ENCODE measurements around the gene ASTN2. TPM values are rescaled to one million over a fixed set of nuclear protein-coding genes. Genes with fewer than 3 reads are reported as not detected.

Gene ASTN2
- total and polyA plus RNA-seq, 2 experiments from 2014 or later, result 7.0 to 24.6 TPM

- H3K4me2 ChIP-seq, result no peak overlapping the region
- Mint-ChIP-seq H3K36me3 (ENCODE audit: low read depth) (no peaks in the 10 kb centered on the region), H3K4me1 (peaks cover 15% of the 10 kb centered on the region), H3K9me3 (no peaks in the 10 kb centered on the region), H3K4me3 (no peak overlapping the region), H3K27ac (no peak overlapping the region), H3K27me3 (ENCODE audit: insufficient read depth, low read depth, poor library complexity) (peaks cover 5% of the 10 kb centered on the region)
- H3K27me3 ChIP-seq (ENCODE audit: insufficient read depth), result no peaks in the 10 kb centered on the region
- no peak for DNase-seq (ENCODE audit: low spot score)
- H3K4me3 ChIP-seq, result no peak overlapping the region
- no peak for TF ChIP-seq ZNF114 (CRISPR knock-in tag; IDR thresholded peaks at IDR 0.05)
- TF ChIP-seq, protein P1, sequence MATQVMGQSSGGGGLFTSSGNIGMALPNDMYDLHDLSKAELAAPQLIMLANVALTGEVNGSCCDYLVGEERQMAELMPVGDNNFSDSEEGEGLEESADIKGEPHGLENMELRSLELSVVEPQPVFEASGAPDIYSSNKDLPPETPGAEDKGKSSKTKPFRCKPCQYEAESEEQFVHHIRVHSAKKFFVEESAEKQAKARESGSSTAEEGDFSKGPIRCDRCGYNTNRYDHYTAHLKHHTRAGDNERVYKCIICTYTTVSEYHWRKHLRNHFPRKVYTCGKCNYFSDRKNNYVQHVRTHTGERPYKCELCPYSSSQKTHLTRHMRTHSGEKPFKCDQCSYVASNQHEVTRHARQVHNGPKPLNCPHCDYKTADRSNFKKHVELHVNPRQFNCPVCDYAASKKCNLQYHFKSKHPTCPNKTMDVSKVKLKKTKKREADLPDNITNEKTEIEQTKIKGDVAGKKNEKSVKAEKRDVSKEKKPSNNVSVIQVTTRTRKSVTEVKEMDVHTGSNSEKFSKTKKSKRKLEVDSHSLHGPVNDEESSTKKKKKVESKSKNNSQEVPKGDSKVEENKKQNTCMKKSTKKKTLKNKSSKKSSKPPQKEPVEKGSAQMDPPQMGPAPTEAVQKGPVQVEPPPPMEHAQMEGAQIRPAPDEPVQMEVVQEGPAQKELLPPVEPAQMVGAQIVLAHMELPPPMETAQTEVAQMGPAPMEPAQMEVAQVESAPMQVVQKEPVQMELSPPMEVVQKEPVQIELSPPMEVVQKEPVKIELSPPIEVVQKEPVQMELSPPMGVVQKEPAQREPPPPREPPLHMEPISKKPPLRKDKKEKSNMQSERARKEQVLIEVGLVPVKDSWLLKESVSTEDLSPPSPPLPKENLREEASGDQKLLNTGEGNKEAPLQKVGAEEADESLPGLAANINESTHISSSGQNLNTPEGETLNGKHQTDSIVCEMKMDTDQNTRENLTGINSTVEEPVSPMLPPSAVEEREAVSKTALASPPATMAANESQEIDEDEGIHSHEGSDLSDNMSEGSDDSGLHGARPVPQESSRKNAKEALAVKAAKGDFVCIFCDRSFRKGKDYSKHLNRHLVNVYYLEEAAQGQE (IDR thresholded peaks at IDR 0.05; ENCODE audit: unreplicated experiment), result no peak
- TF ChIP-seq, protein P2, sequence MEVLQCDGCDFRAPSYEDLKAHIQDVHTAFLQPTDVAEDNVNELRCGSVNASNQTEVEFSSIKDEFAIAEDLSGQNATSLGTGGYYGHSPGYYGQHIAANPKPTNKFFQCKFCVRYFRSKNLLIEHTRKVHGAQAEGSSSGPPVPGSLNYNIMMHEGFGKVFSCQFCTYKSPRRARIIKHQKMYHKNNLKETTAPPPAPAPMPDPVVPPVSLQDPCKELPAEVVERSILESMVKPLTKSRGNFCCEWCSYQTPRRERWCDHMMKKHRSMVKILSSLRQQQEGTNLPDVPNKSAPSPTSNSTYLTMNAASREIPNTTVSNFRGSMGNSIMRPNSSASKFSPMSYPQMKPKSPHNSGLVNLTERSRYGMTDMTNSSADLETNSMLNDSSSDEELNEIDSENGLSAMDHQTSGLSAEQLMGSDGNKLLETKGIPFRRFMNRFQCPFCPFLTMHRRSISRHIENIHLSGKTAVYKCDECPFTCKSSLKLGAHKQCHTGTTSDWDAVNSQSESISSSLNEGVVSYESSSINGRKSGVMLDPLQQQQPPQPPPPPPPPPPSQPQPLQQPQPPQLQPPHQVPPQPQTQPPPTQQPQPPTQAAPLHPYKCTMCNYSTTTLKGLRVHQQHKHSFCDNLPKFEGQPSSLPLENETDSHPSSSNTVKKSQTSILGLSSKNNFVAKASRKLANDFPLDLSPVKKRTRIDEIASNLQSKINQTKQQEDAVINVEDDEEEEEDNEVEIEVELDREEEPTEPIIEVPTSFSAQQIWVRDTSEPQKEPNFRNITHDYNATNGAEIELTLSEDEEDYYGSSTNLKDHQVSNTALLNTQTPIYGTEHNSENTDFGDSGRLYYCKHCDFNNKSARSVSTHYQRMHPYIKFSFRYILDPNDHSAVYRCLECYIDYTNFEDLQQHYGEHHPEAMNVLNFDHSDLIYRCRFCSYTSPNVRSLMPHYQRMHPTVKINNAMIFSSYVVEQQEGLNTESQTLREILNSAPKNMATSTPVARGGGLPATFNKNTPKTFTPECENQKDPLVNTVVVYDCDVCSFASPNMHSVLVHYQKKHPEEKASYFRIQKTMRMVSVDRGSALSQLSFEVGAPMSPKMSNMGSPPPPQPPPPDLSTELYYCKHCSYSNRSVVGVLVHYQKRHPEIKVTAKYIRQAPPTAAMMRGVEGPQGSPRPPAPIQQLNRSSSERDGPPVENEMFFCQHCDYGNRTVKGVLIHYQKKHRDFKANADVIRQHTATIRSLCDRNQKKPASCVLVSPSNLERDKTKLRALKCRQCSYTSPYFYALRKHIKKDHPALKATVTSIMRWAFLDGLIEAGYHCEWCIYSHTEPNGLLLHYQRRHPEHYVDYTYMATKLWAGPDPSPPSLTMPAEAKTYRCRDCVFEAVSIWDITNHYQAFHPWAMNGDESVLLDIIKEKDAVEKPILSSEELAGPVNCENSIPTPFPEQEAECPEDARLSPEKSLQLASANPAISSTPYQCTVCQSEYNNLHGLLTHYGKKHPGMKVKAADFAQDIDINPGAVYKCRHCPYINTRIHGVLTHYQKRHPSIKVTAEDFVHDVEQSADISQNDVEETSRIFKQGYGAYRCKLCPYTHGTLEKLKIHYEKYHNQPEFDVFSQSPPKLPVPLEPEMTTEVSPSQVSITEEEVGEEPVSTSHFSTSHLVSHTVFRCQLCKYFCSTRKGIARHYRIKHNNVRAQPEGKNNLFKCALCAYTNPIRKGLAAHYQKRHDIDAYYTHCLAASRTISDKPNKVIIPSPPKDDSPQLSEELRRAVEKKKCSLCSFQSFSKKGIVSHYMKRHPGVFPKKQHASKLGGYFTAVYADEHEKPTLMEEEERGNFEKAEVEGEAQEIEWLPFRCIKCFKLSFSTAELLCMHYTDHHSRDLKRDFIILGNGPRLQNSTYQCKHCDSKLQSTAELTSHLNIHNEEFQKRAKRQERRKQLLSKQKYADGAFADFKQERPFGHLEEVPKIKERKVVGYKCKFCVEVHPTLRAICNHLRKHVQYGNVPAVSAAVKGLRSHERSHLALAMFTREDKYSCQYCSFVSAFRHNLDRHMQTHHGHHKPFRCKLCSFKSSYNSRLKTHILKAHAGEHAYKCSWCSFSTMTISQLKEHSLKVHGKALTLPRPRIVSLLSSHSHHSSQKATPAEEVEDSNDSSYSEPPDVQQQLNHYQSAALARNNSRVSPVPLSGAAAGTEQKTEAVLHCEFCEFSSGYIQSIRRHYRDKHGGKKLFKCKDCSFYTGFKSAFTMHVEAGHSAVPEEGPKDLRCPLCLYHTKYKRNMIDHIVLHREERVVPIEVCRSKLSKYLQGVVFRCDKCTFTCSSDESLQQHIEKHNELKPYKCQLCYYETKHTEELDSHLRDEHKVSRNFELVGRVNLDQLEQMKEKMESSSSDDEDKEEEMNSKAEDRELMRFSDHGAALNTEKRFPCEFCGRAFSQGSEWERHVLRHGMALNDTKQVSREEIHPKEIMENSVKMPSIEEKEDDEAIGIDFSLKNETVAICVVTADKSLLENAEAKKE (CRISPR knock-in tag; IDR thresholded peaks at IDR 0.05), result no peak
- TF ChIP-seq ETS1 (IDR thresholded peaks at IDR 0.05), result no peak
- H3K36me3 ChIP-seq (ENCODE audit: insufficient read depth), result no peaks in the 10 kb centered on the region
- H2AFZ ChIP-seq, result no peak overlapping the region
- no peaks in the 10 kb centered on the region for H3K9me2 ChIP-seq (ENCODE audit: insufficient read depth)
- no peaks in the 10 kb centered on the region for H3K79me2 ChIP-seq (replicated peaks; ENCODE audit: insufficient read depth)
- no peaks in the 10 kb centered on the region for H3F3A ChIP-seq (replicated peaks; ENCODE audit: low read depth)
- H3K4me1 ChIP-seq (ENCODE audit: insufficient read depth), result peaks cover 9% of the 10 kb centered on the region
- H4K20me1 ChIP-seq (replicated peaks; ENCODE audit: insufficient read depth), result no peaks in the 10 kb centered on the region
- no peak for ATAC-seq
- no peak overlapping the region for H3K27ac ChIP-seq (ENCODE audit: low read depth)
Observed at GRCh38 chr9:116978155-116978554, 436.7 kb downstream of the ASTN2 start.

Measured in GM23338 (cell line).